GM18498 (cell line): Measurements from ENCODE around the gene VARS1.
A peak's percentile ranks its signal among the peaks of the same experiment; 100 is the strongest.
"Not testable (repeated sequence)": the region's sequence is repeated elsewhere in the genome, so short reads cannot be mapped to it uniquely, and the experiment has no call there.

ENCODE experiments used
- ATAC-seq: cut with Tn5 transposase; IDR thresholded peaks from one replicate; pipeline ENCODE4 v1.9.1; 2021; ENCODE audit warnings: mild to moderate bottlenecking, moderate library complexity; ENCODE audit not compliant: unreplicated experiment

Gene VARS1

GRCh38 chr6:31795616-31796298 lies at the start of gene VARS1:
VARS1 (minus strand) TSS chr6:31795752; CDS start chr6:31795217, 535 bp downstream.
- ATAC-seq: peak; percentile 87

GRCh38 chr6:31844507-31844906 lies 49.0 kb upstream of the VARS1 start:
- no peak for ATAC-seq

- no peak for ATAC-seq
These were observed 46.5 kb upstream of the VARS1 start for GRCh38 chr6:31842053-31842452.

GRCh38 chr6:31839779-31840126 lies 44.2 kb upstream of the VARS1 start:
- not testable (repeated sequence) for ATAC-seq

- ATAC-seq: no peak
These were observed 43.4 kb upstream of the VARS1 start for GRCh38 chr6:31838968-31839367.

- not testable (repeated sequence) for ATAC-seq
These were observed 42.6 kb upstream of the VARS1 start for GRCh38 chr6:31838114-31838553.

- no peak for ATAC-seq
These were observed 42.0 kb upstream of the VARS1 start for GRCh38 chr6:31837369-31838113.

GRCh38 chr6:31836474-31837368 lies 41.2 kb upstream of the VARS1 start:
- ATAC-seq: no peak

- ATAC-seq: no peak
These were observed 40.5 kb upstream of the VARS1 start for GRCh38 chr6:31836047-31836473.

GRCh38 chr6:31834367-31835250 lies 39.1 kb upstream of the VARS1 start:
- ATAC-seq: peak; percentile 45

GRCh38 chr6:31831350-31832215 lies 36.0 kb upstream of the VARS1 start:
- no peak for ATAC-seq

- ATAC-seq: no peak
These were observed 35.4 kb upstream of the VARS1 start for GRCh38 chr6:31830886-31831335.

- ATAC-seq: no peak
These were observed 34.2 kb upstream of the VARS1 start for GRCh38 chr6:31829633-31830283.

- peak; percentile 68 for ATAC-seq
These were observed 31.9 kb upstream of the VARS1 start, which contains the start of gene HSPA1B for GRCh38 chr6:31827286-31828079. HSPA1B (plus strand) TSS chr6:31827738; CDS start chr6:31827951, 213 bp downstream.

- peak; percentile 11 for ATAC-seq
These were observed 31.3 kb upstream of the VARS1 start for GRCh38 chr6:31826793-31827285.

- ATAC-seq: no peak
These were observed 30.0 kb upstream of the VARS1 start for GRCh38 chr6:31825553-31825952.

GRCh38 chr6:31823592-31824196 lies 28.1 kb upstream of the VARS1 start:
- not testable (repeated sequence) for ATAC-seq
